HepG2 (cell line): Measurements from ENCODE around the gene UPB1. TPM values are rescaled to one million over a fixed set of nuclear protein-coding genes. Genes with fewer than 3 reads are reported as not detected.

ENCODE experiments used
- ATF6 ChIP-seq: sonication (generic); formaldehyde crosslinking; conservative IDR thresholded peaks from 2 replicates; pipeline ENCODE4 v1.4.0; 2020; ENCODE audit warnings: missing genetic modification reagents
- DMTF1 ChIP-seq: sonication (generic); formaldehyde crosslinking; IDR thresholded peaks from 2 replicates; pipeline ENCODE4 v1.4.0; 2020; ENCODE audit warnings: mild to moderate bottlenecking, missing genetic modification reagents
- FUBP1 ChIP-seq: sonication (generic); formaldehyde crosslinking; IDR thresholded peaks from 2 replicates; pipeline ENCODE4 v1.5.1; 2020; ENCODE audit warnings: missing genetic modification reagents, mild to moderate bottlenecking, borderline replicate concordance
- GPBP1L1 ChIP-seq: sonication (generic); formaldehyde crosslinking; IDR thresholded peaks from 2 replicates; pipeline ENCODE4 v1.5.0; 2020; ENCODE audit warnings: mild to moderate bottlenecking, missing genetic modification reagents
- HOXA9 ChIP-seq: sonication (generic); formaldehyde crosslinking; IDR thresholded peaks from 2 replicates; pipeline ENCODE4 v1.8.1; 2022; ENCODE audit warnings: missing genetic modification reagents, mild to moderate bottlenecking, moderate library complexity, borderline replicate concordance
- KLF15 ChIP-seq: sonication (generic); formaldehyde crosslinking; IDR thresholded peaks from 2 replicates; pipeline ENCODE4 v1.8.1; 2023; ENCODE audit warnings: borderline replicate concordance, mild to moderate bottlenecking, inconsistent platforms, missing genetic modification reagents, mixed read lengths
- NR2F1 ChIP-seq, 2 experiments: fragments of 450-650 bp in 1 of 2; formaldehyde crosslinking in 1 of 2; IDR thresholded peaks; 2 replicates each; pipeline versions ENCODE4 v1.5.0 to v1.6.1; 2016 to 2020; ENCODE audit warnings: mild to moderate bottlenecking in 1 of 2, missing compliant biosample characterization in 1 of 2, missing genetic modification reagents in 1 of 2, moderate library complexity in 1 of 2
- PREB ChIP-seq: sonication (generic); formaldehyde crosslinking; IDR thresholded peaks from 2 replicates; pipeline ENCODE4 v1.4.0; 2020; ENCODE audit warnings: missing genetic modification reagents
- SAFB2 ChIP-seq: sonication (generic); formaldehyde crosslinking; IDR thresholded peaks from 2 replicates; pipeline ENCODE4 v1.5.1; 2020; ENCODE audit warnings: missing genetic modification reagents, low read depth, mild to moderate bottlenecking, borderline replicate concordance
- SRY ChIP-seq: sonication (generic); formaldehyde crosslinking; IDR thresholded peaks from 2 replicates; pipeline ENCODE4 v1.8.0; 2022; ENCODE audit warnings: mild to moderate bottlenecking, missing genetic modification reagents
- TFDP2 ChIP-seq: sonication (generic); formaldehyde crosslinking; IDR thresholded peaks from 2 replicates; pipeline ENCODE4 v1.4.0; 2020; ENCODE audit warnings: missing genetic modification reagents
- ZBTB49 ChIP-seq: sonication (generic); formaldehyde crosslinking; IDR thresholded peaks from 2 replicates; pipeline ENCODE4 v1.4.0; 2020; ENCODE audit warnings: missing genetic modification reagents, borderline replicate concordance
- ZNF572 ChIP-seq: sonication (generic); formaldehyde crosslinking; IDR thresholded peaks from 2 replicates; pipeline ENCODE4 v1.5.1; 2020; ENCODE audit warnings: mild to moderate bottlenecking, missing genetic modification reagents
- polyA plus RNA-seq, 8 experiments: library from polyadenylated mRNA; depleted of rRNA in 3 of 8; stranded (reverse) in 7 of 8; unstranded in 1 of 8; fragments of >200 nt; fragmentation: Illumina TruSeq in 4 of 8; extraction: Trizol in 4 of 8; gene quantifications; 2 replicates each; pipeline versions ENCODE4 v1.2.1 to v1.2.3, GENCODE V29; 2011 to 2016; ENCODE audit warnings: low read depth in 4 of 8, missing spikeins in 1 of 8, mixed read lengths in 1 of 8; ENCODE audit not compliant: insufficient read depth in 1 of 8
- total RNA-seq, 5 experiments: library from RNA; depleted of rRNA; stranded (reverse); fragments of >200 nt; fragmentation: Illumina TruSeq; extraction: Trizol; gene quantifications; 2 replicates each; pipeline ENCODE4 v1.2.3, GENCODE V29; 2016; ENCODE audit warnings: low read depth in 1 of 5

The UPB1 gene
- total and polyA plus RNA-seq, 2 of the 13 experiments (the other 11 are each of a cell fraction or from before 2014, with no cell fraction given): 0.38 to 1.2 TPM

- TF ChIP-seq TFDP2 (CRISPR knock-in tag): peak; percentile 63; the same call in 1 of the 2 replicates
- no peak for TF ChIP-seq ZNF572 (CRISPR knock-in tag)
- no peak for TF ChIP-seq KLF15 (CRISPR knock-in tag)
- no peak; the same call in 1 of the 2 replicates for TF ChIP-seq FUBP1 (CRISPR knock-in tag)
- TF ChIP-seq ATF6 (CRISPR knock-in tag): no peak; the same call in 1 of the 2 replicates
- TF ChIP-seq SRY (CRISPR knock-in tag): no peak
- peak; percentile 48 to 72; a peak in 3 of 4 replicates for TF ChIP-seq NR2F1 (CRISPR knock-in tag; IDR thresholded peaks at IDR 0.05)
- TF ChIP-seq ZBTB49 (CRISPR knock-in tag): no peak
- TF ChIP-seq GPBP1L1 (CRISPR knock-in tag): no peak
- TF ChIP-seq PREB (CRISPR knock-in tag): no peak
- TF ChIP-seq HOXA9 (CRISPR knock-in tag): no peak
- TF ChIP-seq DMTF1 (CRISPR knock-in tag): no peak; the same call in 1 of the 2 replicates
- no peak; the same call in 1 of the 2 replicates for TF ChIP-seq SAFB2 (CRISPR knock-in tag)
Measured at GRCh38 chr22:24550028-24550901, 55.1 kb downstream of the UPB1 start (continued).
